CD8-positive, alpha-beta memory T cell (primary cell): ENCODE data around the gene COL9A3. TPM values are rescaled to one million over a fixed set of nuclear protein-coding genes. Genes with fewer than 3 reads are reported as not detected.

Source experiments
- CTCF ChIA-PET: fragments of 350-600 bp; sonication (Branson Sonifier 250); formaldehyde crosslinking; loops from one replicate; lab custom pipeline; 2021; ENCODE audit warnings: antibody characterized with exemption; lab: Charles Lee
- POLR2A ChIA-PET: fragments of 350-600 bp; sonication (Branson Sonifier 250); formaldehyde crosslinking; loops from one replicate; lab custom pipeline; 2021; ENCODE audit warnings: antibody characterized with exemption; lab: Charles Lee
- DNase-seq, 5 donors: peaks; one replicate each; pipeline versions ENCODE4 v3.0.0 to v3.0.0-alpha.2; 2020 to 2022; ENCODE audit warnings: mixed read lengths in 1 of 5
- H3K27ac ChIP-seq: one replicate; pipeline ENCODE4 v1.7.0; 2013; ENCODE audit warnings: low read depth, mild to moderate bottlenecking, low read length, moderate library complexity
- H3K27me3 ChIP-seq: 2 replicates; pipeline ENCODE4 v1.7.0; 2013; ENCODE audit warnings: low read length, mild to moderate bottlenecking; ENCODE audit not compliant: insufficient read depth, poor library complexity, severe bottlenecking
- H3K36me3 ChIP-seq: 2 replicates; pipeline ENCODE4 v1.7.0; 2013; ENCODE audit warnings: mild to moderate bottlenecking, low read length, moderate library complexity; ENCODE audit not compliant: insufficient read depth
- H3K4me1 ChIP-seq: 2 replicates; pipeline ENCODE4 v1.7.0; 2013; ENCODE audit warnings: mild to moderate bottlenecking, low read length, moderate library complexity; ENCODE audit not compliant: insufficient read depth
- H3K4me3 ChIP-seq: 2 replicates; pipeline ENCODE4 v1.7.0; 2013; ENCODE audit warnings: mild to moderate bottlenecking, low read length
- H3K9me3 ChIP-seq: 2 replicates; pipeline ENCODE4 v1.7.0; 2013; ENCODE audit warnings: mild to moderate bottlenecking, low read length
- H3K27ac Mint-ChIP-seq, 8 donors: one replicate each; pipeline ENCODE4 v1.8.0; 2020 to 2021; ENCODE audit warnings: mixed read lengths in 8 of 8, mild to moderate bottlenecking in 6 of 8, inconsistent platforms in 3 of 8, moderate library complexity in 3 of 8
- H3K27me3 Mint-ChIP-seq, 2 donors: one replicate each; pipeline ENCODE4 v1.8.0; 2020 to 2021; ENCODE audit warnings: mixed read lengths in 2 of 2, mild to moderate bottlenecking in 1 of 2, moderate library complexity in 1 of 2
- H3K36me3 Mint-ChIP-seq, 3 donors: one replicate each; pipeline ENCODE4 v1.8.0; 2020 to 2021; ENCODE audit warnings: mixed read lengths in 3 of 3, inconsistent platforms in 1 of 3, mild to moderate bottlenecking in 1 of 3
- H3K4me1 Mint-ChIP-seq, 3 donors: one replicate each; pipeline ENCODE4 v1.8.0; 2020 to 2021; ENCODE audit warnings: mixed read lengths in 3 of 3, inconsistent platforms in 1 of 3, mild to moderate bottlenecking in 1 of 3
- H3K4me3 Mint-ChIP-seq, 7 donors: one replicate each; pipeline ENCODE4 v1.8.0; 2020 to 2021; ENCODE audit warnings: mixed read lengths in 7 of 7, mild to moderate bottlenecking in 6 of 7, moderate library complexity in 4 of 7, inconsistent platforms in 2 of 7
- H3K9me3 Mint-ChIP-seq, 5 donors: one replicate each; pipeline ENCODE4 v1.8.0; 2020 to 2022; ENCODE audit warnings: mixed read lengths in 5 of 5, mild to moderate bottlenecking in 3 of 5, moderate library complexity in 2 of 5, inconsistent platforms in 1 of 5
- polyA plus RNA-seq: library from polyadenylated mRNA; unstranded; fragments of 300-500 nt; fragmentation: Illumina TruSeq; gene quantifications from one replicate; pipeline ENCODE4 v1.2.3, GENCODE V29; 2021
- total RNA-seq, 2 experiments: library from RNA; stranded (reverse); gene quantifications; one replicate each; pipeline ENCODE4 v1.2.3, GENCODE V29; 2021

The COL9A3 gene
- total and polyA plus RNA-seq, 3 experiments from 2014 or later, result not detected

DNA sequence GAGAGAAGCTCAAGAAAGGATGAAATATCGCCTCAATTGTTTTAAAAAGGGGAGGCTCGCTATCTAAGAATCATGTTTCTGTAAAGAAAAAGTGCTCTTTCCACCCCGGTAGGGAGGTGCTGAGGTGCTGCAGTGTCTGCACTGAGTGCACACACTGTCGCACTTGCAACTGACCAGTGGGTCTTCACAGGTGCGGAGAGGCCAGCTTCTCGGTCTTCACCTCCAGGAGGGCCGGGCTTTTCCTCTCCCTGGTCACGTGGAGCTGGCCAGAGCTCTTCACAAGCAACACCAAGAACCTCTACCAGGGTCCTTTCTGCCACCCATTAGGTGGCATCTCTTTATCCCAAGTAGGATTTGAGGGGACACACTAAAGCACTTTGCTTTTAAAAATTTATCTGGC is 72.6 kb downstream of the COL9A3 start:
- ChIA-PET CTCF (interaction anchor here (1.3 to 2.5 kb wide), 3 partner anchors 10 to 120 kb away, joined by 3 to 8 read pairs (median 7); no protein-coding TSS in a partner anchor), POLR2A (no interaction called here)
- Histone ChIP-seq H3K36me3 (peaks cover 83% of the 10 kb centered on the region), H3K27ac (no peak overlapping the region), H3K4me1 (peaks cover 28% of the 10 kb centered on the region), H3K27me3 (no peaks in the 10 kb centered on the region), H3K4me3 (no peak overlapping the region), H3K9me3 (no peaks in the 10 kb centered on the region)
- H3K36me3 Mint-ChIP-seq, result peaks cover 8 to 85% (median 15%) of the 10 kb centered on the region in 3 donors
- peaks cover 4 to 19% (median 8%) of the 10 kb centered on the region in 3 donors for H3K4me1 Mint-ChIP-seq
- DNase-seq, result no peak
- H3K9me3 Mint-ChIP-seq, result no peaks in the 10 kb centered on the region
- no peak overlapping the region for H3K4me3 Mint-ChIP-seq
- no peaks in the 10 kb centered on the region for H3K27me3 Mint-ChIP-seq
- peak overlapping the region in 1 of 8 donors; percentile 21 for H3K27ac Mint-ChIP-seq

GRCh38 chr20:62889871-62890270 is 73.0 kb downstream of the COL9A3 start:
- no peaks in the 10 kb centered on the region for H3K9me3 Mint-ChIP-seq
- peaks cover 87% of the 10 kb centered on the region for H3K36me3 ChIP-seq
- no peak overlapping the region for H3K4me3 Mint-ChIP-seq
- H3K4me1 ChIP-seq, result peaks cover 28% of the 10 kb centered on the region
- H3K27me3 ChIP-seq, result no peaks in the 10 kb centered on the region
- peaks cover 4 to 19% (median 8%) of the 10 kb centered on the region in 3 donors for H3K4me1 Mint-ChIP-seq
- no peak overlapping the region for H3K27ac ChIP-seq
- peak in 1 of 5 donors; percentile 29 for DNase-seq
- H3K27ac Mint-ChIP-seq, result no peak overlapping the region
- ChIA-PET CTCF (interaction anchor here (1.5 to 2.1 kb wide), 2 partner anchors 15 to 65 kb away, joined by 3 to 7 read pairs; no protein-coding TSS in a partner anchor), POLR2A (no interaction called here)
- H3K9me3 ChIP-seq, result no peaks in the 10 kb centered on the region
- H3K4me3 ChIP-seq, result no peak overlapping the region
- H3K27me3 Mint-ChIP-seq, result no peaks in the 10 kb centered on the region
- H3K36me3 Mint-ChIP-seq, result peaks cover 10 to 90% (median 16%) of the 10 kb centered on the region in 3 donors

GRCh38 chr20:62890444-62890843 is 73.6 kb downstream of the COL9A3 start:
- H3K27ac Mint-ChIP-seq, result peak overlapping the region in 2 of 8 donors; percentile 24 to 75
- H3K9me3 ChIP-seq, result no peaks in the 10 kb centered on the region
- H3K4me1 ChIP-seq, result peaks cover 28% of the 10 kb centered on the region
- peaks cover 10 to 95% (median 16%) of the 10 kb centered on the region in 3 donors for H3K36me3 Mint-ChIP-seq
- H3K4me3 Mint-ChIP-seq, result no peak overlapping the region
- DNase-seq, result peak in 1 of 5 donors; percentile 4
- H3K36me3 ChIP-seq, result peaks cover 92% of the 10 kb centered on the region
- no peaks in the 10 kb centered on the region for H3K9me3 Mint-ChIP-seq
- H3K27ac ChIP-seq, result no peak overlapping the region
- POLR2A ChIA-PET, result no interaction called here
- H3K27me3 ChIP-seq, result no peaks in the 10 kb centered on the region
- no peaks in the 10 kb centered on the region for H3K27me3 Mint-ChIP-seq
- H3K4me3 ChIP-seq, result no peak overlapping the region
- H3K4me1 Mint-ChIP-seq, result peaks cover 4 to 19% (median 8%) of the 10 kb centered on the region in 3 donors
- CTCF ChIA-PET, result interaction anchor here (1.5 to 2.1 kb wide), 2 partner anchors 16 to 64 kb away, joined by 3 to 7 read pairs; no protein-coding TSS in a partner anchor

Other genes with a start within 250 kb of the COL9A3 start
- gene SLCO4A1, start 174.5 kb upstream of the COL9A3 start, total RNA-seq, result 10 to 100 TPM; 42.0 to 44.9 TPM
- gene SLCO4A1, start 174.5 kb upstream of the COL9A3 start, polyA plus RNA-seq, result 0.47 TPM
- not detected for gene NTSR1, start 108.2 kb upstream of the COL9A3 start, total RNA-seq
- gene NTSR1, start 108.2 kb upstream of the COL9A3 start, polyA plus RNA-seq, result not detected
- 10 to 100 TPM; 14.8 TPM for gene MRGBP, start 20.6 kb upstream of the COL9A3 start, total RNA-seq
- 10.7 TPM for gene MRGBP, start 20.6 kb upstream of the COL9A3 start, polyA plus RNA-seq
- 10 to 100 TPM; 45.7 to 47.9 TPM for gene OGFR, start 12.2 kb upstream of the COL9A3 start, total RNA-seq
- 64.2 TPM for gene OGFR, start 12.2 kb upstream of the COL9A3 start, polyA plus RNA-seq
- 1 to 10 TPM; 4.6 to 6.2 TPM for gene TCFL5, start 44.8 kb downstream of the COL9A3 start, total RNA-seq
- gene TCFL5, start 44.8 kb downstream of the COL9A3 start, polyA plus RNA-seq, result 1.4 TPM
- gene DIDO1, start 109.5 kb downstream of the COL9A3 start, total RNA-seq, result 10 to 100 TPM; 55.3 to 57.3 TPM
- gene DIDO1, start 109.5 kb downstream of the COL9A3 start, polyA plus RNA-seq, result 39.0 TPM
- 10 to 100 TPM; 44.9 to 45.5 TPM for gene GID8, start 121.1 kb downstream of the COL9A3 start, total RNA-seq
- gene GID8, start 121.1 kb downstream of the COL9A3 start, polyA plus RNA-seq, result 19.0 TPM
- gene SLC17A9, start 135.7 kb downstream of the COL9A3 start, total RNA-seq, result 10 to 100 TPM; 26.4 to 26.8 TPM
- gene SLC17A9, start 135.7 kb downstream of the COL9A3 start, polyA plus RNA-seq, result 1.0 TPM
- gene BHLHE23, start 189.9 kb downstream of the COL9A3 start, total RNA-seq, result not detected
- gene BHLHE23, start 189.9 kb downstream of the COL9A3 start, polyA plus RNA-seq, result not detected